Type B pancreatic cell (in vitro differentiated cells): ENCODE results near the gene FAM24B. TPM values are rescaled to one million over a fixed set of nuclear protein-coding genes. Genes with fewer than 3 reads are reported as not detected.

ENCODE experiments used
- DNase-seq: peaks from one replicate; pipeline ENCODE4 v3.0.0; 2021; ENCODE audit warnings: mixed read lengths; ENCODE audit not compliant: unreplicated experiment; ENCODE audit errors: extremely low spot score
- H3K27ac Mint-ChIP-seq: 2 replicates; pipeline ENCODE4 v1.8.0; 2021; ENCODE audit warnings: mild to moderate bottlenecking, mixed read lengths
- H3K27me3 Mint-ChIP-seq: 2 replicates; pipeline ENCODE4 v1.8.0; 2021; ENCODE audit warnings: mixed read lengths
- H3K36me3 Mint-ChIP-seq: 2 replicates; pipeline ENCODE4 v1.8.0; 2021; ENCODE audit warnings: mixed read lengths
- H3K4me1 Mint-ChIP-seq: one replicate; pipeline ENCODE4 v1.8.0; 2021; ENCODE audit warnings: mixed read lengths; ENCODE audit not compliant: unreplicated experiment
- H3K4me3 Mint-ChIP-seq: 2 replicates; pipeline ENCODE4 v1.8.0; 2021; ENCODE audit warnings: mild to moderate bottlenecking, mixed read lengths
- H3K9me3 Mint-ChIP-seq: 2 replicates; pipeline ENCODE4 v1.8.0; 2021; ENCODE audit warnings: mixed read lengths
- total RNA-seq: library from RNA; stranded (reverse); gene quantifications from 2 replicates; pipeline ENCODE4 v1.2.1, GENCODE V29; 2021; ENCODE audit warnings: low replicate concordance
- TF ChIP-seq, protein P1 (sequence below): fragments of 200-600 bp; sonication (generic); conservative IDR thresholded peaks from 2 replicates; pipeline ENCODE4 v1.5.0; 2021; ENCODE audit warnings: antibody characterized with exemption, mild to moderate bottlenecking

Gene FAM24B
- total RNA-seq, 1 donor from 2014 or later = not detected

DNA sequence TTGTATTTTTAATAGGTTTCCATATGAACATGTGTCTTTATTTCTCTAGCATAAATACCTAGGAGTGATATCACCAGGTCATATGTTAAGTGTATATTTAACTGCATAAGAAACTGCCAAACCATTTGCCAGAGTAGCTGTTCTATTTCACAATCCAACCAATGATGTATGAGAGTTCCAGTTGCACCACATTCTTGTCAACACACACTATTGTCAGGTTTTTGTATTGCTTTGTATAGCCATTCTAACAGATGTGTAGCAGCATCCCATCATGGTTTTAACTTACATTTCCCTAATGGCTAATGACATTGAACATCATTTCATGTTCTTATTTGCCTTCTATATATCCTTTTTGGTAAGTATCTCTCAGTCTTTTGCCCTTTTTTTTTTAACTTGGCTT lies 37.8 kb downstream of the FAM24B start:
- no peaks in the 10 kb centered on the region for H3K4me1 Mint-ChIP-seq
- H3K9me3 Mint-ChIP-seq = peaks cover 3% of the 10 kb centered on the region
- H3K27ac Mint-ChIP-seq = no peak overlapping the region
- no peaks in the 10 kb centered on the region for H3K36me3 Mint-ChIP-seq
- TF ChIP-seq, protein P1, sequence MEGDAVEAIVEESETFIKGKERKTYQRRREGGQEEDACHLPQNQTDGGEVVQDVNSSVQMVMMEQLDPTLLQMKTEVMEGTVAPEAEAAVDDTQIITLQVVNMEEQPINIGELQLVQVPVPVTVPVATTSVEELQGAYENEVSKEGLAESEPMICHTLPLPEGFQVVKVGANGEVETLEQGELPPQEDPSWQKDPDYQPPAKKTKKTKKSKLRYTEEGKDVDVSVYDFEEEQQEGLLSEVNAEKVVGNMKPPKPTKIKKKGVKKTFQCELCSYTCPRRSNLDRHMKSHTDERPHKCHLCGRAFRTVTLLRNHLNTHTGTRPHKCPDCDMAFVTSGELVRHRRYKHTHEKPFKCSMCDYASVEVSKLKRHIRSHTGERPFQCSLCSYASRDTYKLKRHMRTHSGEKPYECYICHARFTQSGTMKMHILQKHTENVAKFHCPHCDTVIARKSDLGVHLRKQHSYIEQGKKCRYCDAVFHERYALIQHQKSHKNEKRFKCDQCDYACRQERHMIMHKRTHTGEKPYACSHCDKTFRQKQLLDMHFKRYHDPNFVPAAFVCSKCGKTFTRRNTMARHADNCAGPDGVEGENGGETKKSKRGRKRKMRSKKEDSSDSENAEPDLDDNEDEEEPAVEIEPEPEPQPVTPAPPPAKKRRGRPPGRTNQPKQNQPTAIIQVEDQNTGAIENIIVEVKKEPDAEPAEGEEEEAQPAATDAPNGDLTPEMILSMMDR = no peak
- DNase-seq = no peak
- peaks cover 30% of the 10 kb centered on the region for H3K27me3 Mint-ChIP-seq
- no peak overlapping the region for H3K4me3 Mint-ChIP-seq

DNA sequence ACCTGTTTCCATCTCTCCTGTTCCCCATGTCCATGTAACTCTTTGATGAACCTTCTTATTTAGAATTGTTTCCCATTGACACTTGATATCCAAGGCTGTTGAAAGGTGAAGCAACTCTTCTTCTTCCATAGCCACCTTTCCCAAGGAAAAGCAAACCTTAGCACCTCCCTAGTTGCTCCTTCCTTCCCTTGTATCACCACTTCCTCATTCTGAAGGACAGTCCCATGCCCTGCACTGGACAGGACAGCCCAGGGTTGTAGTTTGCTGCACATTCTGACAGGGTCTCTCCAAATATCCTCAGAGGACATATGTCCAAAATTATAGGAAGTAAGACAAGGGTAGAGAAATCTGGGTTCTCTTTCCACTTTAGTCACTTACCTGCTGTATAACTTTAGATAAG lies 39.9 kb downstream of the FAM24B start:
- Mint-ChIP-seq H3K27me3 (peaks cover 32% of the 10 kb centered on the region), H3K4me1 (no peaks in the 10 kb centered on the region), H3K9me3 (no peaks in the 10 kb centered on the region), H3K4me3 (no peak overlapping the region), H3K36me3 (no peaks in the 10 kb centered on the region), H3K27ac (no peak overlapping the region)
- DNase-seq = no peak
- TF ChIP-seq, protein P1 = no peak

DNA sequence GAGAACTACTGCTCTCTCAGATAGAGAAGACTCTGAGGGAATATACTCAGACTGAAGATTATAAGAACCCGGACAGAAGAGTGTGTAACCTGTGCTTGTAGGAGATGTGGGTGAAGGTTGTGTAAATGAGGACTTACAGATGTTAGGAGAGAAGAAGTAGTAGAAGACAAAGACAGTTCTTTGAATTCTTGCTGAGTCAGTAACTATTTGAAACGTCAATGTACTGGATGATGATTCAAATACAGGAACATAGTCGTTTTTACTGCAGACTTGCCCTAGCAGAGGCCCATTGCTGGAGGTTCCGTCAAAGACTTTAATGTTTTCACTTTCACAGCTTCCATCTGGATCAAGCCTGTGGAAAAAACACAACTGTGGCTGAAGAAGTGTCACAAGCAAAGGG lies 40.5 kb downstream of the FAM24B start:
- no peaks in the 10 kb centered on the region for H3K9me3 Mint-ChIP-seq
- no peaks in the 10 kb centered on the region for H3K4me1 Mint-ChIP-seq
- no peak for DNase-seq
- H3K4me3 Mint-ChIP-seq = no peak overlapping the region
- H3K36me3 Mint-ChIP-seq = no peaks in the 10 kb centered on the region
- TF ChIP-seq, protein P1 = no peak
- H3K27me3 Mint-ChIP-seq = peaks cover 32% of the 10 kb centered on the region
- no peak overlapping the region for H3K27ac Mint-ChIP-seq

DNA sequence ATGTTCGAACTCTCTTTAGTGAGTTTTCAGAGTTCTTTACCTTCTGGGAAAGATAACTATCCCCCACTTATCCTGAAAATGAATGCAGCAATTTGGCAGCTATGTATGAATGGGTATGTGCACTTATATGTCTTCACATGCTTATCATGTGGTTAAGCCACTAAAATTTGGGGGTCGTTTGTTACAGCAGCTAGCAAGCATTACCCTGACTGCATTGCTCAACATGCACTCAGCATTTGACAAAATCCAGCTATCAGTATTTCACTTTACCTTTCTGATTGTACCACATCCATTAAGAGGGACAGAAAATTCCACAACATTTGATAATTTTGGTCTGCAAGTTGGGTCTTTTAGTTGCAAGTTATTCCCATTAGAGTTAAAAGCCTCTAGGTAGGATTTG lies 43.5 kb downstream of the FAM24B start:
- no peak for DNase-seq
- no peaks in the 10 kb centered on the region for H3K4me1 Mint-ChIP-seq
- H3K27ac Mint-ChIP-seq = no peak overlapping the region
- no peaks in the 10 kb centered on the region for H3K36me3 Mint-ChIP-seq
- no peaks in the 10 kb centered on the region for H3K9me3 Mint-ChIP-seq
- H3K27me3 Mint-ChIP-seq = peaks cover 32% of the 10 kb centered on the region
- TF ChIP-seq, protein P1 = no peak
- H3K4me3 Mint-ChIP-seq = no peak overlapping the region

DNA sequence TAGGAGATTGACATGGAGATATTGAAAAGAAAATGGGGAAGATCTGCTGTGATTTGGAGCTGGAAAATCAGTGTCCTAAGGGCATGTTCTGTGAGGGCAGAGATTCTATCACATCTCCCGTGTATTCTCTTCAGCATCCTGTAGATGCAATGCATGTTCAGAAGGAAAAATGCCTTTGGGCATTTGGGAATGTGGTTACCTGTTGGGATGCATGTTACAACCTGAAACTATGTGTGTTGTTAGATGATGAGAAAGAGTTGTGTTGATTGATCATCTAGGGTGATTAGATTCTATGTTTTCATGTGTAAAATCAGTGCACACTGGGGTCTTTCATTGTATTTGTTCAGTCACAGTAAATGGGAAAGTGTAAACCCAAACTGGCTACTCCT lies 48.4 kb downstream of the FAM24B start:
- Mint-ChIP-seq H3K4me3 (no peak overlapping the region), H3K4me1 (no peaks in the 10 kb centered on the region), H3K36me3 (no peaks in the 10 kb centered on the region), H3K27ac (no peak overlapping the region), H3K27me3 (peaks cover 13% of the 10 kb centered on the region), H3K9me3 (no peaks in the 10 kb centered on the region)
- TF ChIP-seq, protein P1 = no peak
- DNase-seq = no peak

DNA sequence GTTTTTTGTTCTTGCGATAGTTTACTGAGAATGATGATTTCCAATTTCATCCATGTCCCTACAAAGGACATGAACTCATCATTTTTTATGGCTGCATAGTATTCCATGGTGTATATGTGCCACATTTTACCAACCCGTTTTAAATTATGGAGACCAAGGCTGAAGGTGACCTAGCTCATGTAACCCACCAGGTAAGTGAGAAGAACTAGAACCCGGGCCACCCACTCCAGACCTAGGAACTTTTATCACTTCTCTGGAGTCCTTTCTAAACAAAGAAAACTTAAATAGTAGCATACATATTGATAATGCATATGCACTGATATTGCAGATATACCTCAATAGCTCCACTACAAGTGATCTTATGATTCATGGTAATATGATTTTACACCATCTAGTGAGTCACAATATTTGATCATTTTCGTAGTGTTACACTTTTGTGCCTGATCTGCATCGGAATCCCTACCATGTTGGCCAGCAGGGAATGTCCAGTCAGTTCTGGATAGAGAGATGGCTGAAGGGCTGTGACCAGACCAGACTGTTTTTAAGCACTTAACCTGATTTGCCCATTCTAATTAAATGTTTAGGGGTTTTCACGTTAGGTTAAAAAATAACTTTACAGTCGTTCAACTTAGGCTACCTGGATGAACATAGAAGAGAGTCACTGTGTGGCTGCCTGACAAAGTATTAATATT lies 49.0 kb downstream of the FAM24B start:
- H3K4me1 Mint-ChIP-seq = no peaks in the 10 kb centered on the region
- TF ChIP-seq, protein P1 = no peak
- H3K27ac Mint-ChIP-seq = no peak overlapping the region
- peaks cover 11% of the 10 kb centered on the region for H3K27me3 Mint-ChIP-seq
- H3K36me3 Mint-ChIP-seq = no peaks in the 10 kb centered on the region
- no peak for DNase-seq
- no peaks in the 10 kb centered on the region for H3K9me3 Mint-ChIP-seq
- H3K4me3 Mint-ChIP-seq = no peak overlapping the region
